Mesendoderm (in vitro differentiated cells): Measurements from ENCODE around the gene HDAC7.

Experiments used
- DNase-seq: peaks from one replicate; pipeline ENCODE4 v3.0.0; 2013
- H2AK5ac ChIP-seq: 2 replicates; pipeline ENCODE4 v1.6.1; 2013; ENCODE audit warnings: low read length, inconsistent platforms
- H2BK120ac ChIP-seq: 2 replicates; pipeline ENCODE4 v1.6.1; 2013; ENCODE audit warnings: low read depth, mild to moderate bottlenecking, low read length, moderate library complexity, mixed read lengths
- H2BK15ac ChIP-seq: replicated peaks from 2 replicates; pipeline ENCODE4 v1.6.1; 2013; ENCODE audit warnings: low read depth, mild to moderate bottlenecking, moderate library complexity
- H2BK5ac ChIP-seq: 2 replicates; pipeline ENCODE4 v1.6.1; 2013; ENCODE audit warnings: low read length, inconsistent platforms
- H3K18ac ChIP-seq: 2 replicates; pipeline ENCODE4 v1.6.1; 2013; ENCODE audit warnings: mild to moderate bottlenecking, low read length, mixed read lengths
- H3K23ac ChIP-seq: one replicate; pipeline ENCODE4 v1.6.1; 2013; ENCODE audit warnings: low read length
- H3K27ac ChIP-seq: 2 replicates; pipeline ENCODE4 v1.5.1; 2013; ENCODE audit warnings: low read depth, mild to moderate bottlenecking, inconsistent platforms, low read length, moderate library complexity
- H3K27me3 ChIP-seq: 2 replicates; pipeline ENCODE4 v1.6.1; 2013; ENCODE audit warnings: low read length, control low read depth, mild to moderate bottlenecking, inconsistent platforms; ENCODE audit not compliant: insufficient read depth, poor library complexity
- H3K36me3 ChIP-seq: 2 replicates; pipeline ENCODE4 v1.6.1; 2013; ENCODE audit warnings: low read length, inconsistent platforms; ENCODE audit not compliant: control insufficient read depth, insufficient read depth
- H3K4ac ChIP-seq: one replicate; pipeline ENCODE4 v1.6.1; 2013; ENCODE audit warnings: low read depth, mild to moderate bottlenecking, low read length, moderate library complexity
- H3K4me1 ChIP-seq: 2 replicates; pipeline ENCODE4 v1.6.1; 2013; ENCODE audit warnings: low read depth, low read length, inconsistent platforms; ENCODE audit not compliant: control insufficient read depth
- H3K4me2 ChIP-seq: 2 replicates; pipeline ENCODE4 v1.6.1; 2013; ENCODE audit warnings: low read length
- H3K4me3 ChIP-seq: 2 replicates; pipeline ENCODE4 v1.5.1; 2013; ENCODE audit warnings: mild to moderate bottlenecking, low read length
- H3K56ac ChIP-seq: one replicate; pipeline ENCODE4 v1.6.1; 2013; ENCODE audit warnings: low read length
- H3K79me1 ChIP-seq: 2 replicates; pipeline ENCODE4 v1.6.1; 2013; ENCODE audit warnings: low read length, inconsistent platforms
- H3K79me2 ChIP-seq: 2 replicates; pipeline ENCODE4 v1.6.1; 2013; ENCODE audit warnings: mild to moderate bottlenecking, low read length; ENCODE audit not compliant: control insufficient read depth, insufficient read depth
- H3K9ac ChIP-seq: 2 replicates; pipeline ENCODE4 v1.6.1; 2013; ENCODE audit warnings: low read length, inconsistent platforms
- H4K5ac ChIP-seq: one replicate; pipeline ENCODE4 v1.6.1; 2013; ENCODE audit warnings: low read length
- H4K8ac ChIP-seq: one replicate; pipeline ENCODE4 v1.6.1; 2013; ENCODE audit warnings: low read depth, mild to moderate bottlenecking, control low read depth, low read length, moderate library complexity
- WGBS: extraction: QIAGEN DNeasy Blood & Tissue Kit; methylation state at CpG from one replicate; pipeline ENCODE4 v1.1.7; 2013; ENCODE audit warnings: low lambda C conversion rate, missing lambda C conversion rate; ENCODE audit not compliant: insufficient coverage; ENCODE audit errors: extremely low coverage; 5-methylcytosine and 5-hydroxymethylcytosine counted together

The HDAC7 gene

GRCh38 chr12:47863985-47864384 is 44.3 kb upstream of the HDAC7 start:
- no peak overlapping the region for H3K4me3 ChIP-seq

GRCh38 chr12:47863467-47863866 is 43.8 kb upstream of the HDAC7 start:
- Histone ChIP-seq H3K18ac (no peak overlapping the region), H3K4me2 (no peak overlapping the region), H2BK5ac (no peak overlapping the region), H2BK120ac (no peak overlapping the region), H3K79me1 (no peaks in the 10 kb centered on the region), H3K4ac (no peak overlapping the region), H4K8ac (no peak overlapping the region), H2BK15ac (no peak overlapping the region), H3K9ac (no peak overlapping the region), H3K56ac (no peak overlapping the region), H3K23ac (no peak overlapping the region), H3K79me2 (no peaks in the 10 kb centered on the region), H3K27ac (no peak overlapping the region), H3K4me3 (no peak overlapping the region), H3K4me1 (no peaks in the 10 kb centered on the region), H3K36me3 (no peaks in the 10 kb centered on the region), H3K27me3 (no peaks in the 10 kb centered on the region), H4K5ac (no peak overlapping the region), H2AK5ac (no peak overlapping the region)
- DNase-seq = no peak
- no CpG with 5 or more reads among the region's 7 CpGs for WGBS

More at GRCh38 chr12:47863985-47864384, 44.3 kb upstream of the HDAC7 start:
- H2BK15ac ChIP-seq = no peak overlapping the region
- H3K4me2 ChIP-seq = no peak overlapping the region
- no peaks in the 10 kb centered on the region for H3K36me3 ChIP-seq
- no peak overlapping the region for H3K9ac ChIP-seq
- H3K4ac ChIP-seq = no peak overlapping the region
- H3K27ac ChIP-seq = no peak overlapping the region
- no peak overlapping the region for H2BK5ac ChIP-seq
- no peaks in the 10 kb centered on the region for H3K79me1 ChIP-seq
- H3K18ac ChIP-seq = no peak overlapping the region
- H3K27me3 ChIP-seq = no peaks in the 10 kb centered on the region
- H2AK5ac ChIP-seq = no peak overlapping the region
- H2BK120ac ChIP-seq = no peak overlapping the region
- no peak overlapping the region for H3K23ac ChIP-seq
- no peaks in the 10 kb centered on the region for H3K79me2 ChIP-seq
- WGBS = no CpG with 5 or more reads among the region's 6 CpGs
- no peak for DNase-seq
- no peak overlapping the region for H4K5ac ChIP-seq
- no peaks in the 10 kb centered on the region for H3K4me1 ChIP-seq
- H3K56ac ChIP-seq = no peak overlapping the region
- no peak overlapping the region for H4K8ac ChIP-seq

GRCh38 chr12:47862881-47863280 is 43.2 kb upstream of the HDAC7 start:
- WGBS = no CpG with 5 or more reads among the region's 7 CpGs
- no peak overlapping the region for H3K27ac ChIP-seq
- H2AK5ac ChIP-seq = no peak overlapping the region
- H3K79me1 ChIP-seq = no peaks in the 10 kb centered on the region
- H3K36me3 ChIP-seq = no peaks in the 10 kb centered on the region
- no peak overlapping the region for H2BK15ac ChIP-seq
- no peak overlapping the region for H3K18ac ChIP-seq
- no peak overlapping the region for H3K56ac ChIP-seq
- H2BK5ac ChIP-seq = no peak overlapping the region
- no peak for DNase-seq
- no peak overlapping the region for H4K8ac ChIP-seq
- H3K23ac ChIP-seq = no peak overlapping the region
- no peak overlapping the region for H4K5ac ChIP-seq
- no peaks in the 10 kb centered on the region for H3K27me3 ChIP-seq
- no peaks in the 10 kb centered on the region for H3K4me1 ChIP-seq
- H3K4ac ChIP-seq = no peak overlapping the region
- no peak overlapping the region for H2BK120ac ChIP-seq
- no peak overlapping the region for H3K4me3 ChIP-seq
- H3K4me2 ChIP-seq = no peak overlapping the region
- H3K9ac ChIP-seq = no peak overlapping the region
- no peaks in the 10 kb centered on the region for H3K79me2 ChIP-seq

GRCh38 chr12:47862167-47862750 is 42.6 kb upstream of the HDAC7 start:
- no peak overlapping the region for H3K4me2 ChIP-seq
- no peak overlapping the region for H2BK120ac ChIP-seq
- H2BK5ac ChIP-seq = no peak overlapping the region
- H4K5ac ChIP-seq = no peak overlapping the region
- no peaks in the 10 kb centered on the region for H3K79me1 ChIP-seq
- no CpG with 5 or more reads among the region's 5 CpGs for WGBS
- no peaks in the 10 kb centered on the region for H3K36me3 ChIP-seq
- no peaks in the 10 kb centered on the region for H3K79me2 ChIP-seq
- no peak overlapping the region for H3K4ac ChIP-seq
- no peak overlapping the region for H2AK5ac ChIP-seq
- H2BK15ac ChIP-seq = no peak overlapping the region
- no peaks in the 10 kb centered on the region for H3K4me1 ChIP-seq
- H3K27ac ChIP-seq = no peak overlapping the region
- H3K56ac ChIP-seq = no peak overlapping the region
- DNase-seq = no peak
- H4K8ac ChIP-seq = no peak overlapping the region
- no peak overlapping the region for H3K4me3 ChIP-seq
- H3K23ac ChIP-seq = no peak overlapping the region
- no peak overlapping the region for H3K9ac ChIP-seq
- H3K27me3 ChIP-seq = no peaks in the 10 kb centered on the region
- H3K18ac ChIP-seq = no peak overlapping the region

GRCh38 chr12:47860873-47861272 is 41.2 kb upstream of the HDAC7 start:
- H3K56ac ChIP-seq = no peak overlapping the region
- no peaks in the 10 kb centered on the region for H3K36me3 ChIP-seq
- H3K79me2 ChIP-seq = no peaks in the 10 kb centered on the region
- no peak overlapping the region for H3K18ac ChIP-seq
- H4K5ac ChIP-seq = no peak overlapping the region
- H2BK120ac ChIP-seq = no peak overlapping the region
- no peak overlapping the region for H2BK5ac ChIP-seq
- WGBS = no CpG with 5 or more reads among the region's 2 CpGs
- no peaks in the 10 kb centered on the region for H3K4me1 ChIP-seq
- no peak for DNase-seq
- no peak overlapping the region for H3K4me2 ChIP-seq
- no peak overlapping the region for H3K27ac ChIP-seq
- no peak overlapping the region for H2AK5ac ChIP-seq
- H3K9ac ChIP-seq = no peak overlapping the region
- H3K79me1 ChIP-seq = no peaks in the 10 kb centered on the region
- H2BK15ac ChIP-seq = no peak overlapping the region
- H3K23ac ChIP-seq = no peak overlapping the region
- H3K4ac ChIP-seq = no peak overlapping the region
- H3K27me3 ChIP-seq = no peaks in the 10 kb centered on the region
- no peak overlapping the region for H4K8ac ChIP-seq
- H3K4me3 ChIP-seq = no peak overlapping the region

GRCh38 chr12:47860279-47860841 is 40.7 kb upstream of the HDAC7 start:
- Histone ChIP-seq H2BK5ac (no peak overlapping the region), H3K4me1 (no peaks in the 10 kb centered on the region), H2BK15ac (no peak overlapping the region), H3K9ac (no peak overlapping the region), H3K18ac (no peak overlapping the region), H3K56ac (no peak overlapping the region), H2BK120ac (no peak overlapping the region), H3K79me2 (no peaks in the 10 kb centered on the region), H3K4me2 (no peak overlapping the region), H4K5ac (no peak overlapping the region), H3K4ac (no peak overlapping the region), H3K36me3 (no peaks in the 10 kb centered on the region), H3K27me3 (no peaks in the 10 kb centered on the region), H3K79me1 (no peaks in the 10 kb centered on the region), H4K8ac (no peak overlapping the region), H3K4me3 (no peak overlapping the region), H3K27ac (no peak overlapping the region), H2AK5ac (no peak overlapping the region), H3K23ac (no peak overlapping the region)
- no CpG with 5 or more reads among the region's 7 CpGs for WGBS
- no peak for DNase-seq
